SK-N-SH (cell line): ENCODE results near the gene CEACAM20. TPM values are rescaled to one million over a fixed set of nuclear protein-coding genes. Genes with fewer than 3 reads are reported as not detected.
A peak's percentile ranks its signal among the peaks of the same experiment; 100 is the strongest.
"Not testable (repeated sequence)": the region's sequence is repeated elsewhere in the genome, so short reads cannot be mapped to it uniquely, and the experiment has no call there.

Experiments used
- CTCF ChIA-PET: fragments of 300-600, 350-600 bp; formaldehyde crosslinking; extraction: SDS; loops from one replicate; lab custom pipeline; 2021; lab: Yijun Ruan, JAX
- POLR2A ChIA-PET: fragments of 350-600 bp; sonication (Branson Sonifier 250); formaldehyde crosslinking; extraction: SDS; loops from one replicate; lab custom pipeline; 2020; ENCODE audit warnings: antibody characterized with exemption, inconsistent platforms; lab: Yijun Ruan, JAX
- DNase-seq: peaks from one replicate; pipeline ENCODE4 v3.0.0; 2012
- H2AFZ ChIP-seq: fragments of 200-600 bp; sonication (generic); 2 replicates; pipeline ENCODE4 v1.8.1; 2016; ENCODE audit warnings: antibody characterized with exemption, mild to moderate bottlenecking, low read depth
- H3F3A ChIP-seq: fragments of 200-600 bp; sonication (generic); replicated peaks from 2 replicates; pipeline ENCODE3; 2016; ENCODE audit warnings: antibody characterized with exemption, mild to moderate bottlenecking; ENCODE audit not compliant: insufficient read depth
- H3K27ac ChIP-seq, 2 experiments: fragments of 200-500 bp in 1 of 2; fragments of 200-600 bp in 1 of 2; sonication (Bioruptor generic) in 1 of 2; sonication (generic), shearing (Covaris generic) in 1 of 2; 2 replicates each; pipeline versions ENCODE4 v1.5.1 to v1.6.1; 2014 to 2016; ENCODE audit warnings: low read depth in 2 of 2, inconsistent platforms in 1 of 2, low read length in 1 of 2, mild to moderate bottlenecking in 1 of 2, mixed read lengths in 1 of 2
- H3K27me3 ChIP-seq: fragments of 200-600 bp; sonication (generic), shearing (Covaris generic); 2 replicates; pipeline ENCODE4 v1.6.1; 2016; ENCODE audit warnings: mixed run types; ENCODE audit not compliant: insufficient read depth
- H3K36me3 ChIP-seq, 2 experiments: fragments of 200-500 bp in 1 of 2; fragments of 200-600 bp in 1 of 2; sonication (Bioruptor generic) in 1 of 2; sonication (generic) in 1 of 2; replicated peaks in 1 of 2; 2 replicates each; pipeline versions ENCODE3 to v1.5.1; 2014 to 2016; ENCODE audit warnings: low read length in 1 of 2, mild to moderate bottlenecking in 1 of 2; ENCODE audit not compliant: insufficient read depth in 2 of 2, control insufficient read depth in 1 of 2
- H3K4me1 ChIP-seq, 2 experiments: fragments of 200-500 bp in 1 of 2; fragments of 200-600 bp in 1 of 2; sonication (Bioruptor generic) in 1 of 2; sonication (generic), shearing (Covaris generic) in 1 of 2; 2 replicates each; pipeline versions ENCODE4 v1.5.1 to v1.6.1; 2014 to 2016; ENCODE audit warnings: low read depth in 1 of 2, low read length in 1 of 2, mixed run types in 1 of 2; ENCODE audit not compliant: insufficient read depth in 2 of 2, control insufficient read depth in 1 of 2
- H3K4me2 ChIP-seq: fragments of 200-600 bp; sonication (generic), shearing (Covaris generic); 2 replicates; pipeline ENCODE4 v1.6.1; 2017; ENCODE audit warnings: mixed run types
- H3K4me3 ChIP-seq, 2 experiments: fragments of 200-500 bp in 1 of 2; fragments of 200-600 bp in 1 of 2; sonication (Bioruptor generic) in 1 of 2; sonication (generic), shearing (Covaris generic) in 1 of 2; 2 replicates each; pipeline versions ENCODE4 v1.5.1 to v1.8.1; 2014 to 2016; ENCODE audit warnings: low read depth in 2 of 2, inconsistent platforms in 1 of 2, low read length in 1 of 2, mild to moderate bottlenecking in 1 of 2, mixed read lengths in 1 of 2, moderate library complexity in 1 of 2
- H3K79me2 ChIP-seq: fragments of 200-600 bp; sonication (generic); 2 replicates; pipeline ENCODE4 v1.8.1; 2017; ENCODE audit warnings: mild to moderate bottlenecking; ENCODE audit not compliant: insufficient read depth
- H3K9ac ChIP-seq: fragments of 200-600 bp; sonication (generic); 2 replicates; pipeline ENCODE4 v1.6.1; 2017; ENCODE audit warnings: mixed run types
- H3K9me2 ChIP-seq: fragments of 200-600 bp; sonication (generic); 2 replicates; pipeline ENCODE4 v1.6.1; 2017; ENCODE audit warnings: mixed run types
- H3K9me3 ChIP-seq: fragments of 200-600 bp; sonication (generic); 2 replicates; pipeline ENCODE4 v1.6.1; 2017; ENCODE audit warnings: mixed run types, mild to moderate bottlenecking, moderate library complexity
- H4K20me1 ChIP-seq: fragments of 200-600 bp; sonication (generic); 2 replicates; pipeline ENCODE4 v1.6.1; 2017; ENCODE audit warnings: mild to moderate bottlenecking, mixed run types; ENCODE audit not compliant: insufficient read depth
- RFX5 ChIP-seq: IDR thresholded peaks from 2 replicates; pipeline ENCODE4 v1.6.1; 2012; ENCODE audit warnings: mild to moderate bottlenecking, improper control_type of control experiment, low read length
- RXRA ChIP-seq: IDR thresholded peaks from 2 replicates; pipeline ENCODE4 v1.4.0; 2012; ENCODE audit warnings: low read depth, mild to moderate bottlenecking, borderline replicate concordance
- SIN3A ChIP-seq: IDR thresholded peaks from 2 replicates; pipeline ENCODE4 v1.6.1; 2012; ENCODE audit warnings: low read depth, mild to moderate bottlenecking, low read length, moderate library complexity, borderline replicate concordance
- TCF12 ChIP-seq: IDR thresholded peaks from 2 replicates; pipeline ENCODE4 v1.4.0; 2012
- WGBS: methylation state at CpG from one replicate; pipeline ENCODE4 v1.1.6; 2017; ENCODE audit warnings: low lambda C conversion rate; 5-methylcytosine and 5-hydroxymethylcytosine counted together
- polyA plus RNA-seq, 3 experiments: library from polyadenylated mRNA; depleted of rRNA; stranded (reverse); fragments of >200 nt; gene quantifications; 2 replicates each; pipeline ENCODE4 v1.2.3, GENCODE V29; 2012
- TF ChIP-seq, protein P1 (sequence below): IDR thresholded peaks from 2 replicates; pipeline ENCODE4 v1.6.1; 2012; ENCODE audit warnings: mild to moderate bottlenecking, low read depth, low read length, moderate library complexity

CEACAM20 gene
- polyA plus RNA-seq, 1 of the 3 experiments (the other 2 are of a cell fraction), result not detected

DNA sequence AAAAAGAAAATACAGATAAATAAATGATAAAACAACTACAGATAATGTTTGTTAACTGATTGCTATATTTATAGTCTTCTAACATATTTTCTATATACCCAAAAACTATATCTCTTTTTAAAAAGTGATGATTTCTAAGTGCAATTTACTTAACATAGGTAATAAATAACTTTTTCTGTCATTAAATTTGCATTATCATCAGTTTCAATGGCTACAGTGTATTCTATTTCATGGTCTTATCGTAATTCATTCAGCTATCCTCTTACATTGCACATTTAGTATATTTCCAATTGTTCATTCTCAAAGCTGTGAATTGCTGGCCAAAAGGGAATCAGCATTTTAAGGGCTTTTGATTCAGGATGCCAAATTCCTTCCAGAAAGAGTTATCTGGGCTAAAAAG, 32.8 kb downstream of the CEACAM20 start:
- Histone ChIP-seq H3K27me3 (no peaks in the 10 kb centered on the region), H3K4me2 (no peak overlapping the region), H3K4me3 (no peak overlapping the region), H4K20me1 (no peaks in the 10 kb centered on the region), H3K4me1 (peaks cover 3 to 13% of the 10 kb centered on the region in 2 experiments; a peak in 2 of 4 replicates), H3K9me2 (no peaks in the 10 kb centered on the region), H3K9ac (no peak overlapping the region), H2AFZ (no peak overlapping the region), H3K36me3 (peaks cover 44% of the 10 kb centered on the region in 2 experiments), H3F3A (no peaks in the 10 kb centered on the region), H3K27ac (no peak overlapping the region), H3K9me3 (peaks cover 9% of the 10 kb centered on the region; the same call in 1 of the 2 replicates), H3K79me2 (peaks cover 68% of the 10 kb centered on the region)
- POLR2A ChIA-PET, result no interaction called here
- 91% methylated on average over 1 of the region's 1 CpG for WGBS
- no peak for DNase-seq
- CTCF ChIA-PET, result no interaction called here
- TF ChIP-seq RFX5 (no peak), RXRA (no peak), SIN3A (no peak)

DNA sequence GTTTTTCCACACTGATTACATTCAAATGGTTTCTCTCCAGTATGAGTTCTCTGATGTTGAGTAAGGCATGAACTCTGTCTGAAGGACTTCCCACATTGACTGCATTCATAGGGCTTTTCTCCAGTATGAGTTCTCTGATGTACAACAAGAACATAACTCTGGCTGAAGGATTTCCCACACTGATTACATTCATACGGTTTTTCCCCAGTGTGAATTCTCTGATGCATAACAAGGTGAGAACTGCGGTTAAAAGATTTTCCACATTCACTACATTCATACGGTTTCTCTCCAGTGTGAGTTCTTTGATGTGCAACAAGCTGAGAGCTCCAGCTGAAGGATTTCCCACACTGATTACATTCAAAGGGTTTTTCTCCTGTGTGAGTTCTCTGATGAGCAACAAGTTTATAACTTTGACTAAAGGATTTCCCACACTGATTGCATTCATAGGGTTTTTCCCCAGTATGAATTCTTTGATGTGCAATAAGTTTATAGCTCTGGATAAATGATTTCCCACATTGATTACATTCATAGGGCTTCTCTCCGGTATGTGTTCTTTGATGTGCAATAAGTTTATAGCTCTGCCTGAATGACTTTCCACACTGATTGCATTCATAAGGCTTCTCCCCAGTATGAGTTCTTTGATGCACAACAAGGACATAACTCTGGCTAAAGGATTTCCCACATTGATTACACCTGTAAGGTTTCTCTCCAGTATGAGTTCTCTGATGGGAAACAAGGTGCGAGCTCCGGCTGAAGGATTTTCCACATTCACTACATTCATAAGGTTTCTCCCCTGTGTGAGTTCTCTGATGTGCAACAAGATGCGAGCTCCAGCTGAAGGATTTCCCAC, 52.7 kb downstream of the CEACAM20 start:
- POLR2A ChIA-PET, result no interaction called here
- DNase-seq, result no peak

DNA sequence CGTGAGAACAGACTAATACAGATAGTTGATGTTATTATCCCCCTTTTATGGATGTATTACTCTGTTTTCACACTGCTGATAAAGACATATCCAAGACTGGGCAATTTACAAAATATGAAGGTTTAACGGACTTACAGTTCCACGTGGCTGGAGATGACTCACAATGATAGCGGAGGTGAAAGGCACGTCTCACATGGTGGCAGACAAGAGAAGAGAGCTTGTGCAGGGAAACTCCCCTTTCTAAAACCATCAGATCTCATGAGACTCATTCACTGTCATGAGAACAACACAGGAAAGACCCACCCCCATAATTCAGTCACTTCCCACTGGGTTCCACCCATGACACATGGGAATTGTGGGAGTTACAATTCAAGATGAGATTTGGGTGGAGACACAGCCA, 60.7 kb downstream of the CEACAM20 start:
- POLR2A ChIA-PET, CTCF ChIA-PET: not testable (repeated sequence)
- 34% methylated on average over 5 of the region's 5 CpGs for WGBS

More for the DNA sequence above, 52.7 kb downstream of the CEACAM20 start:
- no peak overlapping the region; a peak in 1 of 4 replicates for H3K4me3 ChIP-seq
- H3K4me1 ChIP-seq, result no peaks in the 10 kb centered on the region
- peak; percentile 31 for TF ChIP-seq TCF12
- TF ChIP-seq, protein P1, sequence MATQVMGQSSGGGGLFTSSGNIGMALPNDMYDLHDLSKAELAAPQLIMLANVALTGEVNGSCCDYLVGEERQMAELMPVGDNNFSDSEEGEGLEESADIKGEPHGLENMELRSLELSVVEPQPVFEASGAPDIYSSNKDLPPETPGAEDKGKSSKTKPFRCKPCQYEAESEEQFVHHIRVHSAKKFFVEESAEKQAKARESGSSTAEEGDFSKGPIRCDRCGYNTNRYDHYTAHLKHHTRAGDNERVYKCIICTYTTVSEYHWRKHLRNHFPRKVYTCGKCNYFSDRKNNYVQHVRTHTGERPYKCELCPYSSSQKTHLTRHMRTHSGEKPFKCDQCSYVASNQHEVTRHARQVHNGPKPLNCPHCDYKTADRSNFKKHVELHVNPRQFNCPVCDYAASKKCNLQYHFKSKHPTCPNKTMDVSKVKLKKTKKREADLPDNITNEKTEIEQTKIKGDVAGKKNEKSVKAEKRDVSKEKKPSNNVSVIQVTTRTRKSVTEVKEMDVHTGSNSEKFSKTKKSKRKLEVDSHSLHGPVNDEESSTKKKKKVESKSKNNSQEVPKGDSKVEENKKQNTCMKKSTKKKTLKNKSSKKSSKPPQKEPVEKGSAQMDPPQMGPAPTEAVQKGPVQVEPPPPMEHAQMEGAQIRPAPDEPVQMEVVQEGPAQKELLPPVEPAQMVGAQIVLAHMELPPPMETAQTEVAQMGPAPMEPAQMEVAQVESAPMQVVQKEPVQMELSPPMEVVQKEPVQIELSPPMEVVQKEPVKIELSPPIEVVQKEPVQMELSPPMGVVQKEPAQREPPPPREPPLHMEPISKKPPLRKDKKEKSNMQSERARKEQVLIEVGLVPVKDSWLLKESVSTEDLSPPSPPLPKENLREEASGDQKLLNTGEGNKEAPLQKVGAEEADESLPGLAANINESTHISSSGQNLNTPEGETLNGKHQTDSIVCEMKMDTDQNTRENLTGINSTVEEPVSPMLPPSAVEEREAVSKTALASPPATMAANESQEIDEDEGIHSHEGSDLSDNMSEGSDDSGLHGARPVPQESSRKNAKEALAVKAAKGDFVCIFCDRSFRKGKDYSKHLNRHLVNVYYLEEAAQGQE, result no peak
- TF ChIP-seq, all 33 proteins: peak for 1
- Histone ChIP-seq H3K9me3 (peaks cover 67% of the 10 kb centered on the region), H2AFZ (no peak overlapping the region), H3K4me2 (no peak overlapping the region), H3K9me2 (no peaks in the 10 kb centered on the region), H3K27me3 (no peaks in the 10 kb centered on the region), H3F3A (peaks cover 27% of the 10 kb centered on the region), H3K27ac (no peak overlapping the region), H3K36me3 (peaks cover 57 to 79% of the 10 kb centered on the region in 2 experiments), H3K9ac (no peak overlapping the region), H3K79me2 (no peaks in the 10 kb centered on the region; the same call in 1 of the 2 replicates), H4K20me1 (no peaks in the 10 kb centered on the region)
- CTCF ChIA-PET, result interaction anchor here (1.3 kb wide), 1 partner anchor 23 kb away, joined by 4 read pairs; the partner anchor contains the start of gene ZNF180
- 89% methylated on average over 7 of the region's 7 CpGs for WGBS

DNA sequence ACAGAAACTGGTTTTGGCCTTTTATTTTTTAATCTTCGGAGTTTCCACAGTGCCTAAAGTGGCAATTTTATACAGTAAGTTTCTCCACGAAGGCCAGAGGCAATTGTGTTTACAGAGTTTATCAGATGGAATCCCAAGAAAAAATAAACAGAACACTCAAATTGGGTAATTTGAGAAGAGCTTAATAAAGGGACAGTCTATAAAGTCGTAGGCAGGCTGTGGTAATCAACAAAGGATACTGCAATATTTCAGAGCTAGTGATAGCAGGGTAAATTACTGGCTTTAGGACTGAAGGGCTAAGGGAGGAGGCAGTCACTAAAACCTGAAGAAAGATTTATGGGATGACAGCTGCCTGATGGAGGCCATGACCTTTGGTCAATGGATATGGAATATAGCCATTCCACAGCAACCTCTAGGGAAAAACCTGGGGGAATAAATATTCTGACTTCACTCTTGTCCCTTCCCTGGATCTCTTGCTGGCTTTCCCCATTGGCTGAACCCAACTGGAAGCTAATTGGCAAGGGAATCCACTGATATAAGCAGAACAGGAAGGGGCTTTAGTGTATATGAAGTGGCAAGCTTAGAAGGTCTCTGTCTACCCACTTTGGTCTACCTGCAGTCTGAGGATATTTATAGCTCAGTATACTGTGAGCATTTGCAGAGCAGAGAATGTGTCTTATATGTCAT, 66.7 kb downstream of the CEACAM20 start:
- H3K27ac ChIP-seq, DNase-seq, H3K4me3 ChIP-seq, POLR2A ChIA-PET, CTCF ChIA-PET, H3K4me1 ChIP-seq, H3F3A ChIP-seq, H3K36me3 ChIP-seq, H3K27me3 ChIP-seq, H3K9me2 ChIP-seq, H3K79me2 ChIP-seq, H3K9ac ChIP-seq, H4K20me1 ChIP-seq, H2AFZ ChIP-seq, H3K4me2 ChIP-seq, H3K9me3 ChIP-seq: not testable (repeated sequence)
- WGBS, result 0% methylated on average over 3 of the region's 3 CpGs

More for the DNA sequence above, 60.7 kb downstream of the CEACAM20 start:
- not testable (repeated sequence) for DNase-seq, H3K4me1 ChIP-seq, H3F3A ChIP-seq, H4K20me1 ChIP-seq, H3K9me2 ChIP-seq, H3K4me2 ChIP-seq, H3K27ac ChIP-seq, H3K79me2 ChIP-seq, H3K4me3 ChIP-seq, H3K27me3 ChIP-seq, H3K9ac ChIP-seq, H3K36me3 ChIP-seq, H2AFZ ChIP-seq
- peaks cover 16% of the 10 kb centered on the region for H3K9me3 ChIP-seq
